Measurements from ENCODE around the gene HAGH. TPM values are rescaled to one million over a fixed set of nuclear protein-coding genes. Genes with fewer than 3 reads are reported as not detected.

HAGH gene
- total RNA-seq, 1 experiment from 2014 or later, result 35.9 TPM

GRCh38 chr16:1787322-1788094 lies 39.1 kb downstream of the HAGH start:
- no peak for DNase-seq (ENCODE audit: low read depth)

DNA sequence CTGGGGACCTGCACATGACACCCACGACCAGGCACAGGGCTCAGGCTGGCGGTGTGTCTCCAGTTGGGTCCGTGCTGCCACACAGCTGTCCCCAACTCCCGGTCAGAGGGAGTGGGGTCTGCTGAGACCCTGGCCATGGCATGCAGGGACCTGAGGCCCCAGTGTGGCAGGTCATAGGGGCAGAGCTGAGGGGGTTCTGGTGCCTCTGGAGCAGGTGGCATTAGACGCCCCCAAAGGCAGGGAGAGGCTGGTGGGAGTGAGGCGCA lies 39.6 kb downstream of the HAGH start:
- DNase-seq (ENCODE audit: low read depth), result no peak

DNA sequence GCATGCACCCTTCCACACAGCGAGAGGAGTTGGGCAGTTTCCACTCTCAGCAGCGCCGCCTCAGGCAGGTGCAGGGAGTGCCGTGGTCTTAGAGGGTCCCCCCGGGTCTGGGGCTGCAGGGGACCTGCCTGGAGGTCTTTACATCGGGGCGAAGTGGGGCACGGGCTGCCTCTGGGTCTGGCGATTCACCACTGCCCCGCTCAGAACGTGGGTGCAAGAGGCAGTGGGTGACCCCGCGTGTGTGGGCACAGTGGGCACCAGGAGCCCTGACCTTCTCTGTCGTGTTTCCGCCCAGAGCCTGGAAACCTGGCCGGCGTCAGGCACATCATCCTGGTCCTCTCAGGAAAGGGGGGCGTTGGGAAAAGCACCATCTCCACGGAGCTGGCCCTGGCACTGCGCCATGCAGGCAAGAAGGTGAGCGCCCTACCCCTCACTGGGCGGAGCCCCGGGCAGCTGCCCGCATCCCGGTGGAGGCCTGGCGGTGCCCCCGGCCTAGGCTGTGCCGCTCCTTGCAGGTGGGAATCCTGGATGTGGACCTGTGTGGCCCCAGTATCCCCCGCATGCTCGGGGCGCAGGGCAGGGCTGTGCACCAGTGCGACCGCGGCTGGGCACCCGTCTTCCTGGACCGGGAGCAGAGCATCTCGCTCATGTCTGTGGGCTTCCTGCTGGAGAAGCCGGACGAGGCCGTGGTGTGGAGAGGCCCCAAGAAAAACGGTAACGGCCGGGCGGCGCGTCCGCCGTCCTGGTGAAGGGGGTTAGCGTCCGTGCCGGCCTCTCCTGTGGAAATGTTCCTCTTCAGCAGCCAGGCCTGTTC lies 40.2 kb downstream of the HAGH start:
- DNase-seq (ENCODE audit: low read depth), result no peak

- no peak for DNase-seq (ENCODE audit: low read depth)
Observed at GRCh38 chr16:1785846-1786170, 40.8 kb downstream of the HAGH start.

GRCh38 chr16:1784977-1785845 lies 41.4 kb downstream of the HAGH start:
- DNase-seq (ENCODE audit: low read depth), result no peak

- DNase-seq (ENCODE audit: low read depth), result peak; percentile 100
Observed at GRCh38 chr16:1782408-1783264, 44.0 kb downstream of the HAGH start, which contains the start of the genes NUBP2 and SPSB3. TSS of gene NUBP2 (plus strand) at chr16:1782960. CDS start at chr16:1783021, 61 bp downstream. TSS of gene SPSB3 (minus strand) at chr16:1782571. CDS start at chr16:1781483, 1,088 bp downstream.

GRCh38 chr16:1781758-1782407 lies 44.7 kb downstream of the HAGH start:
- no peak for DNase-seq (ENCODE audit: low read depth)

DNA sequence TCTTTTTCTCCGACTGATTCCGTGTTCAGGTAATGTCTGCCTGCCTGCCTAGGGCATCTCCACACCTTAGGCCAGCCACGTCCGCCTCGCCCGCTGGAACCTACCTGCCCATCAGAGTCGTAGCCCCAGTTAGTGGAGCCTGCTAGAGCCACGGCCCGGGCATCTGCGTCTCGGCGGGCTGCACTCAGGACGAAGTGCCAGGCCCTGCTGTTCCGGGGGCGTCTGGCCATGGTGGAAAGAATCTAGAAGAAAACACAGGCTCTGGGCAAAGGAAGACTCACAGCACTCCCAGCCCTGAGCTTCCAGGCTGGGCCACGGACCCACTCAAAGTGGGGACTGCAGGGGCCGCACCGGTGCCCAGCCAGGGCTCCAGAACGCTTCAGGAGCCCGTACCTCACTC lies 45.4 kb downstream of the HAGH start:
- no peak for DNase-seq (ENCODE audit: low read depth)

GRCh38 chr16:1780677-1781072 lies 46.0 kb downstream of the HAGH start:
- no peak for DNase-seq (ENCODE audit: low read depth)

DNA sequence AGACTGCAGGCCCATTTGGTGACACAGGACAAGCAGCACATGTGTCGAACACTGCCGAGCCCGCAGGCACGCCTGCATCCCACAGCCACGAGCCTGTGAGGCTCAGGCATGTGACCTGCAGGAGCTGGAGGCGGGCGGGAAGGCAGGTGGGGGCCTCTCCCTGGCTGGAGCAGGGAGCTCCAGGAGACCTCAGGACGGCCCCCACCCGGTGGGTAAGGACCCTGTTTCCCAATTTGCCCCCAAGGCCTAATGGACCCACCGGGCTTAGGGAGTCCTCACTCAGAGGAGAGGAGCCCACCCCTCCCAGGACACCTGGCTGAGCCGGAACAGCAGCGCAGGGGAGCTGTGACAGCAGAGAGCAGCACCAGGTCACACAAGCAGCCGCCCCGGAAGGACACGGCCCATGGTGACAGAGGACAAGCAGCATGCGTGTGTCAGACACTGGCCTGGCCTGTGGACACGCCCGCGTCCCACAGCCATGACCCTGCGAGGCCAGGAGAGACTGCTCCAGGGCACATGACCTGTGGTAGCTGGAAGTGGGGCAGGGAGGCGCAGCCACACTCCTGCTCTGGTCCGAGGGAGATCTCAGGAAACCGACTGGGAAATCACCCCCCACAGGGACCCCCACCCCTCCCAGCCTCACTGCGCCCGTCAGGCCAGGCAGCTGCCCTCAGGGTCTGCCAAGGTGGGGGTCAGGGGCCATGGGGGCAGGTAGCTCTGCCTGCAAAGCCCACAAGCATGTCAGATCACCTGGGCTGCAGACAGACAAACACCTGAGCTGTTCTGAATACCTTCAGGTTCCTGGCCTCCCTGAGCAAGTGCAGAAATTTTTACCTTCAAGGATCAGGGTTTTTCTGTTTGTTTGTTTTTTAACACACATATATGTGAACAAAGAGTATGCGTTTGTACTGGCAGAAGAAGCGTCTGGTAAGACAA lies 46.6 kb downstream of the HAGH start:
- no peak for DNase-seq (ENCODE audit: low read depth)

DNA sequence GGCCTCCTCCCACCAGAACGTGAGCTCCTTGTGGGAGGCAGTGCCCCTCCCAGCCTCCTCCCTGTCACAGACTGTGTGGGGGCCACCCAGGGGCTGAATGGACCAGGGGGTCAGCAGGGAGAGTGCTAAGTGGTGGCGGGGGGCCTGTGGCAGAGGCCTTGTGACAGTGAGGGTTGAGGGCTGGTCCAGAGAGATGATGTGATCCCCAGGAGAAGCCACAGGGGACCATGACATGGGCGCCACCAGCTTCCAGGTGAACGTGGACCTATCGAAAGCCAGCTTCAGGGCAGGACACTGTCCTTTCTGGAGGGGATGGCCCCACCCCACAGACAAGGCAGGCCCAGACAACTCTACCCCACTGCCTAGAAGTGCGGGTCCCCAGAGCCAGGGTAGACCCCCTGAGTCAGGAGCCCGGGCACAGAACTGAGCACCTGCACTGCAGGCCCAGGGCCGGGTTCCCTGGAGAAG lies 47.4 kb downstream of the HAGH start:
- DNase-seq (ENCODE audit: low read depth), result no peak

GRCh38 chr16:1778200-1779179 lies 48.1 kb downstream of the HAGH start:
- DNase-seq (ENCODE audit: low read depth), result no peak

DNA sequence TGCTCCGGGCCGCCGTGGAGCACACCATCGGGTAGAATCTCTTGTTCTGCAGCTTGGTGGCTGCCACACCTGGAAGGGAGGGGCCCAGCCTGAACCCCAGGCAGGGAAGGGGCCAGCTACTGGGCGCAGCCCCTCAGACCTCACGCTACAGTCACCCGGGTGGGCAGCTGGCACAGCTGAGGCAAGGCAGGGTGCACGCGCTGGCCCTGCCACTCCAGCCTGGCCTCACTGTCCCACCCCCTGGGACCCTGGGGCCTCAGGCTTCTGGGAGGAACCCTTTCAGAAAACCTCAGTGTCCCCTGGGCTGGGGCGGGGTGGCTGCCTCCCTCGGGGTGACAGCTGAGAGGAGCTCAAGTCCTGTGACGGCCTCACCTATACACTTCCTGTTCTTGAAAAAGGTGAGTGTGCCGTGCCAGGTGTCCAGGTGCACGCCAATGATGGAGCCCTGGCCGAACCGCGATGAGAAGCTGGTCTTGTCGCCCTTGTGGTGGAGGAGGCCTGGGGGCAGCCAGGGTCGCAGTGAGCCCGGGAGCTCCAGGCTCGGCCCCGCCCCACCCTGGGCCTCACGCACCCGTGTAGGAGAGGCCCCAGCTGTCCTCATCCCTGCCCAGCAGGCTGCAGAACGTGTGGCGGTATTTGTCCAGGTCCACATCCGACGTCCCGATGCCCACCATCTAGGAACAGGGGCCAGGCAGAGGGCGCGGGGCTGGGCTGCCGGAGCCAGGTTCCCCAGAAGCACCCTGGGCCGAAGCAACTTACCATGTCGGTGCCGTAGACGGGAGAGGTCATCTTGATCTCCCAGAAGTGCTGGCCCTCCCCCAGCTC lies 49.0 kb downstream of the HAGH start:
- no peak for DNase-seq (ENCODE audit: low read depth)

DNA sequence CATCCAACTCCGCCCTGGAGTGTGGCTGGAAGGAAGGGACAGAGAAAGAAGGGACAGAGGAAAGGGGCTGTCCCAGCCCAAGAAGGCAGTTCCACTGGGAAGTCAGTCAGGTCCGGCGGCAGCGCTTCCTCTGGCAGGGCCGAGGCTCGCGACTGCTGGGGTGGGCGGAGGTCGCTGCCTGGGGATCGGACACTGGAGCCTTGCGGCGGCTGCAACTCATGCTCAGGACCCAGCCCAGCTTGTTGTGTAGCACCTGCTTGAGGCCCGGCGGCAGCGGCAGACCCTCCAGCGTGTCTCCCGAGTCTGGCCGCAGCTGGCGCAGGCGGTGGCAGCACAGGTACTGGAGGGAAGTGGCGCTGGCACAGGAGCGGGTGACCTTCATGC lies 49.6 kb downstream of the HAGH start:
- no peak for DNase-seq (ENCODE audit: low read depth)

GRCh38 chr16:1776672-1776955 lies 50.0 kb downstream of the HAGH start:
- no peak for DNase-seq (ENCODE audit: low read depth)

GRCh38 chr16:1775846-1776671 lies 50.6 kb downstream of the HAGH start:
- DNase-seq (ENCODE audit: low read depth), result no peak

All from HT1080 (cell line).